Measurements from ENCODE around the gene HDAC9.

- no peak for TF ChIP-seq POLR2AphosphoS5 (IDR thresholded peaks at IDR 0.05; ENCODE audit: borderline replicate concordance, low read depth, low read length)
- no peak for TF ChIP-seq EZH2 (IDR thresholded peaks at IDR 0.05)
Observed at GRCh38 chr7:18780266-18780665, 284.7 kb downstream of the HDAC9 start.

Data from SK-N-MC (cell line).